Neural cell (in vitro differentiated cells): ENCODE results near the gene PGS1. TPM values are rescaled to one million over a fixed set of nuclear protein-coding genes. Genes with fewer than 3 reads are reported as not detected.

Experiments used
- H2AFZ ChIP-seq: fragments of 200-600, 300-800 bp; sonication (generic), shearing (Covaris generic); 2 replicates; pipeline ENCODE4 v1.6.0; 2014; ENCODE audit warnings: low read depth, mild to moderate bottlenecking, antibody characterized with exemption, low read length, moderate library complexity
- H3F3A ChIP-seq: fragments of 200-600 bp; shearing (Covaris generic); 2 replicates; pipeline ENCODE4 v1.6.1; 2016; ENCODE audit warnings: mild to moderate bottlenecking, moderate library complexity, mixed read lengths, antibody characterized with exemption, low read length; ENCODE audit not compliant: insufficient read depth, poor library complexity, severe bottlenecking
- H3K27ac ChIP-seq: fragments of 200-600, 300-800 bp; sonication (generic), shearing (Covaris generic); 2 replicates; pipeline ENCODE4 v1.5.1; 2014; ENCODE audit warnings: mild to moderate bottlenecking, low read length, moderate library complexity
- H3K27me3 ChIP-seq: fragments of 300-800, 200-600 bp; sonication (generic), shearing (Covaris generic); 2 replicates; pipeline ENCODE4 v1.6.0; 2014; ENCODE audit warnings: mild to moderate bottlenecking, low read depth, low read length, moderate library complexity; ENCODE audit not compliant: insufficient read depth
- H3K36me3 ChIP-seq: fragments of 300-800, 200-600 bp; sonication (generic), shearing (Covaris generic); 2 replicates; pipeline ENCODE4 v1.5.1; 2014; ENCODE audit warnings: mild to moderate bottlenecking, antibody characterized with exemption, low read length, moderate library complexity; ENCODE audit not compliant: insufficient read depth
- H3K4me2 ChIP-seq: fragments of 300-800, 200-600 bp; sonication (generic), shearing (Covaris generic); 2 replicates; pipeline ENCODE4 v1.6.0; 2014; ENCODE audit warnings: mild to moderate bottlenecking, low read length
- H3K4me3 ChIP-seq: fragments of 300-800, 200-600 bp; sonication (generic), shearing (Covaris generic); 2 replicates; pipeline ENCODE4 v1.5.1; 2014; ENCODE audit warnings: mild to moderate bottlenecking, low read length, moderate library complexity
- H3K79me2 ChIP-seq: fragments of 200-600 bp; shearing (Covaris generic); replicated peaks from 2 replicates; pipeline ENCODE4 v1.6.0; 2014; ENCODE audit warnings: mild to moderate bottlenecking, low read length, moderate library complexity; ENCODE audit not compliant: insufficient read depth
- H3K9ac ChIP-seq: fragments of 300-800, 200-600 bp; sonication (generic), shearing (Covaris generic); 2 replicates; pipeline ENCODE4 v1.6.1; 2016; ENCODE audit warnings: mild to moderate bottlenecking, low read length, mixed read lengths
- H3K9me2 ChIP-seq: fragments of 200-600 bp; shearing (Covaris generic); 2 replicates; pipeline ENCODE4 v1.6.1; 2016; ENCODE audit warnings: mild to moderate bottlenecking, low read length, mixed read lengths; ENCODE audit not compliant: insufficient read depth
- H3K9me3 ChIP-seq: fragments of 200-600, 300-800 bp; sonication (generic), shearing (Covaris generic); 2 replicates; pipeline ENCODE4 v1.6.1; 2016; ENCODE audit warnings: mild to moderate bottlenecking, mixed run types, low read length, moderate library complexity, mixed read lengths
- H4K20me1 ChIP-seq: fragments of 200-600 bp; shearing (Covaris generic); 2 replicates; pipeline ENCODE4 v1.6.1; 2016; ENCODE audit warnings: mild to moderate bottlenecking, mixed run types; ENCODE audit not compliant: insufficient read depth
- EP300 ChIP-seq: fragments of 450-650 bp; conservative IDR thresholded peaks from 2 replicates; pipeline ENCODE4 v1.6.1; 2014; ENCODE audit warnings: antibody characterized with exemption, mild to moderate bottlenecking, moderate library complexity; ENCODE audit not compliant: poor library complexity, severe bottlenecking
- EZH2 ChIP-seq: fragments of 200-600, 300-800 bp; shearing (Covaris generic), sonication (generic); IDR thresholded peaks from 2 replicates; pipeline ENCODE4 v1.6.1; 2014; ENCODE audit warnings: antibody characterized with exemption, low read length, borderline replicate concordance, mild to moderate bottlenecking; ENCODE audit not compliant: insufficient read depth, poor library complexity, severe bottlenecking
- MXI1 ChIP-seq: fragments of 450-650 bp; conservative IDR thresholded peaks from 2 replicates; pipeline ENCODE4 v1.6.1; 2014; ENCODE audit warnings: antibody characterized with exemption, mild to moderate bottlenecking; ENCODE audit not compliant: poor library complexity, severe bottlenecking
- POLR2AphosphoS5 ChIP-seq: IDR thresholded peaks from 2 replicates; pipeline ENCODE4 v1.6.1; 2012
- RAD21 ChIP-seq: fragments of 450-650 bp; conservative IDR thresholded peaks from 2 replicates; pipeline ENCODE4 v1.6.1; 2014; ENCODE audit warnings: antibody characterized with exemption, mild to moderate bottlenecking, moderate library complexity
- SMC3 ChIP-seq: fragments of 450-650 bp; conservative IDR thresholded peaks from 2 replicates; pipeline ENCODE4 v1.6.1; 2014; ENCODE audit warnings: antibody characterized with exemption, mild to moderate bottlenecking, moderate library complexity; ENCODE audit not compliant: poor library complexity
- TAF1 ChIP-seq: IDR thresholded peaks from 2 replicates; pipeline ENCODE4 v1.6.1; 2012; ENCODE audit warnings: low read depth
- polyA plus RNA-seq: library from polyadenylated mRNA; depleted of rRNA; stranded (reverse); fragments of >200 nt; gene quantifications from 2 replicates; pipeline ENCODE4 v1.2.3, GENCODE V29; 2014
- TF ChIP-seq, protein P1 (sequence below): fragments of 450-650 bp; IDR thresholded peaks from 2 replicates; pipeline ENCODE4 v1.5.1; 2014; ENCODE audit warnings: antibody characterized with exemption, mild to moderate bottlenecking, moderate library complexity; ENCODE audit not compliant: poor library complexity, severe bottlenecking
- TF ChIP-seq, protein P2 (sequence below): IDR thresholded peaks from 2 replicates; pipeline ENCODE4 v1.6.1; 2012; ENCODE audit warnings: borderline replicate concordance

PGS1 gene
- polyA plus RNA-seq, 1 donor from 2014 or later: 65.7 TPM

DNA sequence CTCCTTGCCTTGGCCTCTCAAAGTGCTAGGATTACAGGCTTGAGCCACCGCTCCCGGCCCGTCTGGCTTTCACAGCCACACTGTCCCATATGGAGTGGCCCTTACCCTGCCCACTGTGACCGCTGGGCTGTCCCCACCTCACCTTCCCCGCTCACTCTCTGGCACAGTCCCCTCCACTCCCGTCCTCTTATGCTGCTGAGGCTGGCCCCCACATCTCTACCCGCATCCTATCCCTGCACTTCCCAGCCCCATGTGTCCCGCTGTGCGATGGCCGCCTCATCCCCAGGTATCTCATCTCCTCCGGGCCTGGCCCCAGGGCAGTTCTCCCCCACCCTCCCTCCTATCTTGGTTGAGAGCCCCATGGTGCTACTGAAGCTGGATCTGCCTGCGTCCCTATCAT lies 93.2 kb downstream of the PGS1 start:
- H3K9me2 ChIP-seq: no peaks in the 10 kb centered on the region
- no peak overlapping the region for H3K4me3 ChIP-seq
- H2AFZ ChIP-seq: no peak overlapping the region
- H3F3A ChIP-seq: no peaks in the 10 kb centered on the region
- no peaks in the 10 kb centered on the region for H3K9me3 ChIP-seq
- TF ChIP-seq, protein P1, sequence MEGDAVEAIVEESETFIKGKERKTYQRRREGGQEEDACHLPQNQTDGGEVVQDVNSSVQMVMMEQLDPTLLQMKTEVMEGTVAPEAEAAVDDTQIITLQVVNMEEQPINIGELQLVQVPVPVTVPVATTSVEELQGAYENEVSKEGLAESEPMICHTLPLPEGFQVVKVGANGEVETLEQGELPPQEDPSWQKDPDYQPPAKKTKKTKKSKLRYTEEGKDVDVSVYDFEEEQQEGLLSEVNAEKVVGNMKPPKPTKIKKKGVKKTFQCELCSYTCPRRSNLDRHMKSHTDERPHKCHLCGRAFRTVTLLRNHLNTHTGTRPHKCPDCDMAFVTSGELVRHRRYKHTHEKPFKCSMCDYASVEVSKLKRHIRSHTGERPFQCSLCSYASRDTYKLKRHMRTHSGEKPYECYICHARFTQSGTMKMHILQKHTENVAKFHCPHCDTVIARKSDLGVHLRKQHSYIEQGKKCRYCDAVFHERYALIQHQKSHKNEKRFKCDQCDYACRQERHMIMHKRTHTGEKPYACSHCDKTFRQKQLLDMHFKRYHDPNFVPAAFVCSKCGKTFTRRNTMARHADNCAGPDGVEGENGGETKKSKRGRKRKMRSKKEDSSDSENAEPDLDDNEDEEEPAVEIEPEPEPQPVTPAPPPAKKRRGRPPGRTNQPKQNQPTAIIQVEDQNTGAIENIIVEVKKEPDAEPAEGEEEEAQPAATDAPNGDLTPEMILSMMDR: no peak
- no peak for TF ChIP-seq TAF1
- no peaks in the 10 kb centered on the region for H3K79me2 ChIP-seq
- H3K27ac ChIP-seq: no peak overlapping the region
- no peak overlapping the region for H3K9ac ChIP-seq
- H3K27me3 ChIP-seq: no peaks in the 10 kb centered on the region
- H4K20me1 ChIP-seq: no peaks in the 10 kb centered on the region
- H3K36me3 ChIP-seq: no peaks in the 10 kb centered on the region
- no peak overlapping the region for H3K4me2 ChIP-seq

DNA sequence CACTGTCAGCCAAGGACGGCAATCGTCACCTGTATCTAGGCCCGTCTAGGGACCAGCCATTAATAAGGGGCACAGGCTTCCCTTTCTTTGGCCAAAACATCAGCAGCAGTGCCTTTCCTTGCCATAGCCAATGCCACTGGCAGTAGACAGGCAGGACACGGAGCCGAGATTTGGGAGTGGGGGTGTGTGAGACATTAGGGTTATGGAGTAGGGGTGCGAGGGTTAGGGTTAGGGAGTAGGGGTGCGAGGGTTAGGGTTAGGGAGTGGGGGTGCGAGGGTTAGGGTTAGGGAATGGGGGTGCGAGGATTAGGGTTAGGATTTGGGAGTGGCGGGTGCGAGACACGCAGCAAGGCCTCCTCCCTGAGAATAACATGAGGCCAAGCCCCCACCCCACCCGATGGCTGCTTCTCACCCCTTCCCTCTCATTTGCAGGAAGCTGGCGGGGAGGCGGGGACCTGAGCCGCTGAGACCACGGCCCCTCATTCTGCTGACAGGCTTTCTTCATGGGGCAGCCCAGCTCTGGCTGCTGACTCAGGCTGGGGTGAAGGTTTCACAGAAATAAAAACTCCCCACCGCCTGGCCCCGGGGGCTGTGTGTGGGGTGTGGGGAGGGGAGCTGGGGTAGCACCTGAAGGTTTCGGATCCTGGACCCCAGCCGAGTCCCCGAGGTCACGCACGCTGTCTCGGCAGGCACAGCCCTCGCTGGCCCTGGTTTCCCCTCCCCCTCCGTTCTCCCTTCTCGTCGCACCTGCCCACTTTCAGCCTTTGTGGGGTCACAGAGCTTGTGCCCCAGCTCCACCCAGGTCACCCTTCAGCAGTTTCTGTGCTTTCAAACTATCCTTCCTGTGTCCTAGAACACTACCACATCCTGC lies 93.8 kb downstream of the PGS1 start:
- H3K27ac ChIP-seq: no peak overlapping the region
- no peaks in the 10 kb centered on the region for H3K36me3 ChIP-seq
- no peak overlapping the region for H3K4me3 ChIP-seq
- H3F3A ChIP-seq: no peaks in the 10 kb centered on the region
- H4K20me1 ChIP-seq: no peaks in the 10 kb centered on the region
- no peak overlapping the region for H3K4me2 ChIP-seq
- no peaks in the 10 kb centered on the region for H3K9me3 ChIP-seq
- TF ChIP-seq SMC3 (no peak), MXI1 (no peak), TAF1 (no peak), POLR2AphosphoS5 (no peak), EZH2 (no peak), RAD21 (no peak), EP300 (no peak)
- TF ChIP-seq, protein P2, sequence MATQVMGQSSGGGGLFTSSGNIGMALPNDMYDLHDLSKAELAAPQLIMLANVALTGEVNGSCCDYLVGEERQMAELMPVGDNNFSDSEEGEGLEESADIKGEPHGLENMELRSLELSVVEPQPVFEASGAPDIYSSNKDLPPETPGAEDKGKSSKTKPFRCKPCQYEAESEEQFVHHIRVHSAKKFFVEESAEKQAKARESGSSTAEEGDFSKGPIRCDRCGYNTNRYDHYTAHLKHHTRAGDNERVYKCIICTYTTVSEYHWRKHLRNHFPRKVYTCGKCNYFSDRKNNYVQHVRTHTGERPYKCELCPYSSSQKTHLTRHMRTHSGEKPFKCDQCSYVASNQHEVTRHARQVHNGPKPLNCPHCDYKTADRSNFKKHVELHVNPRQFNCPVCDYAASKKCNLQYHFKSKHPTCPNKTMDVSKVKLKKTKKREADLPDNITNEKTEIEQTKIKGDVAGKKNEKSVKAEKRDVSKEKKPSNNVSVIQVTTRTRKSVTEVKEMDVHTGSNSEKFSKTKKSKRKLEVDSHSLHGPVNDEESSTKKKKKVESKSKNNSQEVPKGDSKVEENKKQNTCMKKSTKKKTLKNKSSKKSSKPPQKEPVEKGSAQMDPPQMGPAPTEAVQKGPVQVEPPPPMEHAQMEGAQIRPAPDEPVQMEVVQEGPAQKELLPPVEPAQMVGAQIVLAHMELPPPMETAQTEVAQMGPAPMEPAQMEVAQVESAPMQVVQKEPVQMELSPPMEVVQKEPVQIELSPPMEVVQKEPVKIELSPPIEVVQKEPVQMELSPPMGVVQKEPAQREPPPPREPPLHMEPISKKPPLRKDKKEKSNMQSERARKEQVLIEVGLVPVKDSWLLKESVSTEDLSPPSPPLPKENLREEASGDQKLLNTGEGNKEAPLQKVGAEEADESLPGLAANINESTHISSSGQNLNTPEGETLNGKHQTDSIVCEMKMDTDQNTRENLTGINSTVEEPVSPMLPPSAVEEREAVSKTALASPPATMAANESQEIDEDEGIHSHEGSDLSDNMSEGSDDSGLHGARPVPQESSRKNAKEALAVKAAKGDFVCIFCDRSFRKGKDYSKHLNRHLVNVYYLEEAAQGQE: no peak
- TF ChIP-seq, protein P1: no peak
- H3K27me3 ChIP-seq: no peaks in the 10 kb centered on the region
- H3K79me2 ChIP-seq: no peaks in the 10 kb centered on the region
- no peaks in the 10 kb centered on the region for H3K9me2 ChIP-seq
- H3K9ac ChIP-seq: no peak overlapping the region
- no peak overlapping the region for H2AFZ ChIP-seq
